ENCODE results near the gene ATP8B1.

DNA sequence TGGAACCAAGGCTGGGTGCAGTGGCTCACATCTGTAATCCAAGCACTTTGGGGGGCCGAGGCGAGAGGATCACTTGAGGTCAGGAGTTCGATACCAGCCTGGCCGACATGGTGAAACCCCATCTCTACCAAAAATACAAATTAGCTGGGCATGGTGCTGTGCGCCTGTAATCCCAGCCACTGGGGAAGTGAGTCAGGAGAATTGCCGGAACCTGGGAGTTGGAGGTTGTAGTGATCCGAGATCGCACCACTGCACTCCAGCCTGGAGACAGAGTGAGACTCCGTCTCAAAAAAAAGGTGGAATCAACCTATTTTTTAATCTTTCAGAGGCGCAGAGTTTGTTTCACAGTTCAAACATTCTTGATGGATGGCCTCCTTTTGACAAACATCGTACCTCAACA is 24.5 kb upstream of the ATP8B1 start:
- TF ChIP-seq, protein P1, sequence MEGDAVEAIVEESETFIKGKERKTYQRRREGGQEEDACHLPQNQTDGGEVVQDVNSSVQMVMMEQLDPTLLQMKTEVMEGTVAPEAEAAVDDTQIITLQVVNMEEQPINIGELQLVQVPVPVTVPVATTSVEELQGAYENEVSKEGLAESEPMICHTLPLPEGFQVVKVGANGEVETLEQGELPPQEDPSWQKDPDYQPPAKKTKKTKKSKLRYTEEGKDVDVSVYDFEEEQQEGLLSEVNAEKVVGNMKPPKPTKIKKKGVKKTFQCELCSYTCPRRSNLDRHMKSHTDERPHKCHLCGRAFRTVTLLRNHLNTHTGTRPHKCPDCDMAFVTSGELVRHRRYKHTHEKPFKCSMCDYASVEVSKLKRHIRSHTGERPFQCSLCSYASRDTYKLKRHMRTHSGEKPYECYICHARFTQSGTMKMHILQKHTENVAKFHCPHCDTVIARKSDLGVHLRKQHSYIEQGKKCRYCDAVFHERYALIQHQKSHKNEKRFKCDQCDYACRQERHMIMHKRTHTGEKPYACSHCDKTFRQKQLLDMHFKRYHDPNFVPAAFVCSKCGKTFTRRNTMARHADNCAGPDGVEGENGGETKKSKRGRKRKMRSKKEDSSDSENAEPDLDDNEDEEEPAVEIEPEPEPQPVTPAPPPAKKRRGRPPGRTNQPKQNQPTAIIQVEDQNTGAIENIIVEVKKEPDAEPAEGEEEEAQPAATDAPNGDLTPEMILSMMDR (IDR thresholded peaks at IDR 0.05), result no peak
- TF ChIP-seq POLR2A (IDR thresholded peaks at IDR 0.05), result no peak

Measured in testis (tissue), 2 donors.